Prostate gland (tissue), 2 donors: ENCODE measurements around the gene ACTRT2.

ENCODE experiments used
- CTCF ChIP-seq, 4 experiments: fragments of 200-600 bp in 2 of 4; fragments of 450-650 bp in 2 of 4; sonication (generic) in 2 of 4; IDR thresholded peaks; 1 replicate in 3 of 4; 2 replicates in 1 of 4; pipeline ENCODE4 v1.5.1; 2016 to 2019; ENCODE audit warnings: antibody characterized with exemption in 4 of 4, mild to moderate bottlenecking in 2 of 4, moderate library complexity in 2 of 4
- POLR2A ChIP-seq: fragments of 450-650 bp; IDR thresholded peaks from one replicate; pipeline ENCODE4 v1.6.1; 2016; ENCODE audit warnings: antibody characterized with exemption, mild to moderate bottlenecking
- POLR2AphosphoS5 ChIP-seq: sonication (generic); formaldehyde crosslinking; IDR thresholded peaks from one replicate; pipeline ENCODE4 v1.6.1; 2017; ENCODE audit warnings: antibody characterized with exemption

- no peak for TF ChIP-seq POLR2A
- TF ChIP-seq CTCF (IDR thresholded peaks at IDR 0.05), result no peak
- TF ChIP-seq POLR2AphosphoS5, result no peak
Measured at GRCh38 chr1:3032371-3033039, 11.2 kb downstream of the ACTRT2 start.
